Body of pancreas (tissue), 4 donors: ENCODE measurements around the gene SEC23IP.

Experiments used
- POLR2A ChIP-seq, 3 donors: fragments of 450-650 bp; IDR thresholded peaks; one replicate each; pipeline ENCODE4 v1.6.1; 2016; ENCODE audit warnings: antibody characterized with exemption in 3 of 3, mild to moderate bottlenecking in 2 of 3
- TF ChIP-seq, protein P1 (sequence below), 7 experiments: fragments of 450-650 bp in 4 of 7; fragments of 200-600 bp in 3 of 7; sonication (generic) in 3 of 7; IDR thresholded peaks; one replicate each; pipeline ENCODE4 v1.5.1; 2016 to 2019; ENCODE audit warnings: antibody characterized with exemption in 7 of 7

DNA sequence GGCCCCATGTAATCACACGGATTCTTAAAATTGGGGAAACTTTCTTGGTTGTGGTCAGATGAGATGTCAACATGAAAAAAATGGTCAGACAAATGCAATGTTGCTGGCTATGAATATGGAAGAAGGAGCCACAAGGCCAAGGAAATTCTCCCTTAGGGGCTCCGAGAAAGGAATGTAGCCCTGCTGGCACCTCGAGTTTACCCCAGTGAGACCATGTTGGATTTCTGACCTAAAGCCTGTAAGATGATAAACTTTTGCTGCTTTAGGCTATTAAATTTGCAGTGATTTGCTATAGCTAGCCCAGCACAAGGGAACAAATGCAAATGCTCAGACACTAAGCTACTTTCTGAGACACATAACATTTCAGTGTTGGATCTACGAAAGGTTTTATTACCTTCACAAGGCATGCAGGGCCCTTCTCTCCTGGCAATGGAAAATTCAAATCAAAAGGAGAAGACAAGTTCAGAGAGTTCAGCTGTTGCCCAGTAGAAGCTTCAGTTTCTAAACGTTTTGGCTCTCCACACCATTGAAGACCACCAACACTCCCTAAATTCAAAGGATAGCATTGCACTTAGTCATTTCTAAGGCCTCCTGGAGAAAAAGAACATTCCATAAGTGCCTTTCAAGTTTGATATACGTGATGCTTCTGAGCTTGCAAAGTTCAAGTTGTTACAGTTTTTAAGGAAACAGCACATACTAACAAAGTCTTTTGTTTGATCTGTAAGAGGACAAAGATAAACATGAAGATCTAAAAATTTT is 43.3 kb upstream of the SEC23IP start:
- TF ChIP-seq, protein P1, sequence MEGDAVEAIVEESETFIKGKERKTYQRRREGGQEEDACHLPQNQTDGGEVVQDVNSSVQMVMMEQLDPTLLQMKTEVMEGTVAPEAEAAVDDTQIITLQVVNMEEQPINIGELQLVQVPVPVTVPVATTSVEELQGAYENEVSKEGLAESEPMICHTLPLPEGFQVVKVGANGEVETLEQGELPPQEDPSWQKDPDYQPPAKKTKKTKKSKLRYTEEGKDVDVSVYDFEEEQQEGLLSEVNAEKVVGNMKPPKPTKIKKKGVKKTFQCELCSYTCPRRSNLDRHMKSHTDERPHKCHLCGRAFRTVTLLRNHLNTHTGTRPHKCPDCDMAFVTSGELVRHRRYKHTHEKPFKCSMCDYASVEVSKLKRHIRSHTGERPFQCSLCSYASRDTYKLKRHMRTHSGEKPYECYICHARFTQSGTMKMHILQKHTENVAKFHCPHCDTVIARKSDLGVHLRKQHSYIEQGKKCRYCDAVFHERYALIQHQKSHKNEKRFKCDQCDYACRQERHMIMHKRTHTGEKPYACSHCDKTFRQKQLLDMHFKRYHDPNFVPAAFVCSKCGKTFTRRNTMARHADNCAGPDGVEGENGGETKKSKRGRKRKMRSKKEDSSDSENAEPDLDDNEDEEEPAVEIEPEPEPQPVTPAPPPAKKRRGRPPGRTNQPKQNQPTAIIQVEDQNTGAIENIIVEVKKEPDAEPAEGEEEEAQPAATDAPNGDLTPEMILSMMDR (IDR thresholded peaks at IDR 0.05), result no peak
- no peak for TF ChIP-seq POLR2A (IDR thresholded peaks at IDR 0.05)
